NCI-H2196 treated with DMSO at 0.1 percent for 48 hours (cell line): ENCODE measurements around the gene APOL4.
"Not testable (repeated sequence)": the region's sequence is repeated elsewhere in the genome, so short reads cannot be mapped to it uniquely, and the experiment has no call there.

ENCODE experiments used
- DNase-seq: peaks from one replicate; lab custom pipeline; 2025; ENCODE audit not compliant: unreplicated experiment; lab: John Stamatoyannopoulos, UW

Gene APOL4

GRCh38 chr22:36187862-36188261 lies 13.7 kb downstream of the APOL4 start:
- DNase-seq = not testable (repeated sequence)

GRCh38 chr22:36185828-36186624 lies 15.6 kb downstream of the APOL4 start:
- DNase-seq = no peak

GRCh38 chr22:36184433-36185025 lies 17.1 kb downstream of the APOL4 start:
- no peak for DNase-seq

- no peak for DNase-seq
These were observed 18.2 kb downstream of the APOL4 start for GRCh38 chr22:36183446-36183845.

- no peak for DNase-seq
These were observed 18.8 kb downstream of the APOL4 start for GRCh38 chr22:36182857-36183256.

- no peak for DNase-seq
These were observed 19.6 kb downstream of the APOL4 start for GRCh38 chr22:36182056-36182455.

- no peak for DNase-seq
These were observed 20.7 kb downstream of the APOL4 start for GRCh38 chr22:36180928-36181327.

GRCh38 chr22:36180038-36180880 lies 21.4 kb downstream of the APOL4 start:
- DNase-seq = no peak

GRCh38 chr22:36177160-36177559 lies 24.4 kb downstream of the APOL4 start:
- DNase-seq = no peak

GRCh38 chr22:36175892-36176291 lies 25.7 kb downstream of the APOL4 start:
- DNase-seq = no peak

GRCh38 chr22:36171941-36172340 lies 29.7 kb downstream of the APOL4 start:
- no peak for DNase-seq

GRCh38 chr22:36166518-36167220 lies 34.9 kb downstream of the APOL4 start:
- no peak for DNase-seq

- no peak for DNase-seq
These were observed 35.5 kb downstream of the APOL4 start for GRCh38 chr22:36166086-36166485.

- DNase-seq = no peak
These were observed 36.5 kb downstream of the APOL4 start for GRCh38 chr22:36165141-36165540.

- DNase-seq = no peak
These were observed 37.0 kb downstream of the APOL4 start for GRCh38 chr22:36164621-36165020.

- DNase-seq = no peak
These were observed 38.1 kb downstream of the APOL4 start for GRCh38 chr22:36163497-36163896.

- DNase-seq = no peak
These were observed 39.2 kb downstream of the APOL4 start for GRCh38 chr22:36162127-36163034.

GRCh38 chr22:36161793-36162126 lies 39.8 kb downstream of the APOL4 start:
- DNase-seq = not testable (repeated sequence)

GRCh38 chr22:36160499-36160942 lies 41.1 kb downstream of the APOL4 start, which contains the start of gene APOL3:
TSS of gene APOL3 (minus strand) at chr22:36160755. CDS start at chr22:36149055, 11,700 bp downstream.
- no peak for DNase-seq
